H1 (cell line): Measurements from ENCODE around the gene TFCP2. TPM values are rescaled to one million over a fixed set of nuclear protein-coding genes. Genes with fewer than 3 reads are reported as not detected.

Experiments
- ASH2L ChIP-seq: fragments of 200-600, 300-600 bp; sonication (generic); IDR thresholded peaks from one replicate; pipeline ENCODE4 v1.7.1; 2017; ENCODE audit warnings: low read length
- GABPA ChIP-seq: IDR thresholded peaks from 2 replicates; pipeline ENCODE4 v1.6.1; 2011; ENCODE audit warnings: mild to moderate bottlenecking, low read length, moderate library complexity, borderline replicate concordance; ENCODE audit not compliant: insufficient read depth
- JUN ChIP-seq: IDR thresholded peaks from 2 replicates; pipeline ENCODE4 v1.6.1; 2011; ENCODE audit warnings: low read depth, mild to moderate bottlenecking, improper control_type of control experiment, low read length
- POLR2AphosphoS5 ChIP-seq: IDR thresholded peaks from 2 replicates; pipeline ENCODE4 v1.6.1; 2011; ENCODE audit warnings: low read depth, low read length
- RNF2 ChIP-seq: fragments of 200-900, 300-1000 bp; sonication (generic); IDR thresholded peaks from 2 replicates; pipeline ENCODE4 v1.7.1; 2016; ENCODE audit warnings: borderline replicate concordance, low read depth, mild to moderate bottlenecking, antibody characterized with exemption, low read length; ENCODE audit not compliant: poor library complexity, severe bottlenecking; ENCODE audit errors: missing control alignments
- polyA plus RNA-seq, 7 experiments: library from polyadenylated mRNA; depleted of rRNA in 3 of 7; stranded (reverse) in 5 of 7; unstranded in 2 of 7; fragments of >200 nt in 5 of 7; fragments of 200-250 nt in 2 of 7; gene quantifications; 1 replicate in 5 of 7; 2 replicates in 1 of 7; 4 replicates in 1 of 7; pipeline versions ENCODE4 v1.2.1 to v1.2.3, GENCODE V29; 2011 to 2013; ENCODE audit warnings: missing spikeins in 2 of 7, mixed read lengths in 2 of 7
- total RNA-seq: library from RNA; stranded (reverse); fragmentation: NEBNext Ultra II Directional; extraction: Animal tissue kit (Norgen Biotek cat#: 25700); gene quantifications from 2 replicates; pipeline ENCODE4 v1.2.1, GENCODE V29; 2021

Gene TFCP2
- total and polyA plus RNA-seq, 2 of the 8 experiments (the other 6 are each of a cell fraction or from before 2014, with no cell fraction given) = 19.8 to 49.2 TPM

GRCh38 chr12:51191516-51192283 is 18.8 kb upstream of the TFCP2 start (continued):
- TF ChIP-seq RNF2 = no peak
- no peak for TF ChIP-seq GABPA
- TF ChIP-seq JUN = no peak
- TF ChIP-seq POLR2AphosphoS5 = no peak
- TF ChIP-seq ASH2L = no peak
